Loucy (cell line): ENCODE results near the gene EDIL3.

Experiments used
- H2AFZ ChIP-seq: fragments of 200-600 bp; sonication (generic); 2 replicates; pipeline ENCODE4 v1.6.0; 2016; ENCODE audit warnings: antibody characterized with exemption, mild to moderate bottlenecking, low read length, moderate library complexity
- H3F3A ChIP-seq: fragments of 200-600 bp; 2 replicates; pipeline ENCODE4 v1.6.0; 2016; ENCODE audit warnings: antibody characterized with exemption, low read depth, mild to moderate bottlenecking
- H3K27me3 ChIP-seq: fragments of 200-600 bp; sonication (generic); 2 replicates; pipeline ENCODE4 v1.6.1; 2014; ENCODE audit warnings: low read length, mild to moderate bottlenecking; ENCODE audit not compliant: insufficient read depth, poor library complexity, severe bottlenecking
- H3K36me3 ChIP-seq: fragments of 200-600 bp; sonication (generic); 2 replicates; pipeline ENCODE4 v1.6.1; 2016; ENCODE audit warnings: low read length; ENCODE audit not compliant: insufficient read depth
- H3K4me1 ChIP-seq: fragments of 200-600 bp; sonication (generic); 2 replicates; pipeline ENCODE4 v1.5.1; 2014; ENCODE audit warnings: low read length, mild to moderate bottlenecking; ENCODE audit not compliant: insufficient read depth, poor library complexity, severe bottlenecking
- H3K4me2 ChIP-seq: fragments of 200-600 bp; sonication (generic); 2 replicates; pipeline ENCODE4 v1.6.0; 2014; ENCODE audit warnings: antibody characterized with exemption, low read length, low read depth, mild to moderate bottlenecking; ENCODE audit not compliant: poor library complexity, severe bottlenecking
- H3K4me3 ChIP-seq: fragments of 200-600 bp; sonication (generic); 2 replicates; pipeline ENCODE4 v1.5.1; 2014; ENCODE audit warnings: low read length, mild to moderate bottlenecking, mixed read lengths; ENCODE audit not compliant: poor library complexity, severe bottlenecking
- H3K79me2 ChIP-seq: fragments of 200-600 bp; sonication (generic); 2 replicates; pipeline ENCODE4 v1.6.1; 2014; ENCODE audit warnings: low read length; ENCODE audit not compliant: insufficient read depth
- H3K9ac ChIP-seq: fragments of 200-600 bp; sonication (generic); 2 replicates; pipeline ENCODE4 v1.6.0; 2014; ENCODE audit warnings: mild to moderate bottlenecking, low read depth, low read length, moderate library complexity; ENCODE audit not compliant: poor library complexity, severe bottlenecking
- H3K9me2 ChIP-seq: fragments of 200-600 bp; sonication (generic); replicated peaks from 2 replicates; pipeline ENCODE4 v1.6.1; 2016; ENCODE audit warnings: low read depth, low read length, mixed read lengths
- H3K9me3 ChIP-seq: fragments of 200-600 bp; sonication (generic); 2 replicates; pipeline ENCODE4 v1.6.1; 2014; ENCODE audit warnings: mild to moderate bottlenecking, antibody characterized with exemption, low read length, low read depth; ENCODE audit not compliant: insufficient read depth
- H4K20me1 ChIP-seq: fragments of 200-600 bp; sonication (generic); 2 replicates; pipeline ENCODE4 v1.6.0; 2014; ENCODE audit warnings: antibody characterized with exemption, low read length, mild to moderate bottlenecking; ENCODE audit not compliant: insufficient read depth, poor library complexity, severe bottlenecking
- EZH2phosphoT487 ChIP-seq: fragments of 200-600 bp; IDR thresholded peaks from 2 replicates; pipeline ENCODE4 v1.6.1; 2018; ENCODE audit warnings: antibody characterized with exemption, mild to moderate bottlenecking, moderate library complexity, borderline replicate concordance
- TF ChIP-seq, protein P1 (sequence below): fragments of 200-600 bp; sonication (generic); conservative IDR thresholded peaks from 2 replicates; pipeline ENCODE4 v1.5.1; 2014; ENCODE audit warnings: mild to moderate bottlenecking, antibody characterized with exemption, low read length

Gene EDIL3

DNA sequence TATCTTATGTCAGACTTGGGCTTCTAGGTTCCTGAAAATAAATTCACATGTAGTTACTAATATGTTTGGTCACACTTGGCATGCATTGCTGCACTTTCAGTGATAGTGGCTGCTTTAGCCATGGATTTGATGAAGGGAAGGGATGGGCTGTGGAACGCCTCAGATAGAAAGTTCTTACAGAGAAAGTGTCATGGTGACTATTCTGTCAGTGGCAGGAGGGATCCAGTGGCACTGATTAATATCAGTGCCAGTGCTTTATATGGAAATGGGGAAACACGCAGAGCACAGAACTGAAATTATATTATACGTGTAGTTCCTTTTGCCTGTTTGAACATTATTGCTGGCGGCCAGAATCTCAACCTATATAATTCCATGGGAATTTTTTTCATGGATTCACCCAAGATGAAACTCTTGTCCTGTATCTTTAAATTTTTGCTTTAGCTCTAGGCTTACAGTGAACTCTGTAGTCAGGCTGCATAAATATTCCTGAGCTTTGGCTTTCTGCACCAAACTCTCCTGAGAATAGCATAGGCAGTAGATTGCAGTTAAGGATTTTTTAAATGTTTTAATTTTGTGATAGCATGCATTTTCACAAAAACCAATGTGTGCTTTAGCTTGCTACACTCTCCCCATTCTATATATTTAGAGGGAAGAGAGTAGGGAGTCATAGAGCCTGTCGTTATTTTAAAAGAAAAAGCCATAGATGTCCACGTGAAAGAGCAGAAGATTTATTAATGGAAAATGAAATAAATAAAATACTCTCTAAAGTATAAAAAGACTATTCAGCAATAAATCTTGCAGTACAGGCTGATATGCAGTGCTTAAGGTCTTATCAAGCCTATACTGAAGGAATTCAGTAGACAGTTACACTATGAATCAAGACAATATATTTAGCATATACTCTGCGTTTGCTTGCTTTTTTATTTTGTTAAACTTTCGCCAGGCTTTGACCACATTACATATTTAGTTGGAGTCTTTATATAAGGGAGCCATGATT is 98.7 kb downstream of the EDIL3 start:
- Histone ChIP-seq H3K4me1 (peaks cover 22% of the 10 kb centered on the region), H3K36me3 (no peaks in the 10 kb centered on the region), H3K4me2 (no peak overlapping the region), H3K9me3 (no peaks in the 10 kb centered on the region), H3K79me2 (no peaks in the 10 kb centered on the region), H4K20me1 (no peaks in the 10 kb centered on the region), H3K4me3 (no peak overlapping the region), H3K9me2 (no peaks in the 10 kb centered on the region), H2AFZ (no peak overlapping the region), H3K9ac (no peak overlapping the region), H3K27me3 (no peaks in the 10 kb centered on the region), H3F3A (no peaks in the 10 kb centered on the region)
- TF ChIP-seq EZH2phosphoT487: no peak
- TF ChIP-seq, protein P1, sequence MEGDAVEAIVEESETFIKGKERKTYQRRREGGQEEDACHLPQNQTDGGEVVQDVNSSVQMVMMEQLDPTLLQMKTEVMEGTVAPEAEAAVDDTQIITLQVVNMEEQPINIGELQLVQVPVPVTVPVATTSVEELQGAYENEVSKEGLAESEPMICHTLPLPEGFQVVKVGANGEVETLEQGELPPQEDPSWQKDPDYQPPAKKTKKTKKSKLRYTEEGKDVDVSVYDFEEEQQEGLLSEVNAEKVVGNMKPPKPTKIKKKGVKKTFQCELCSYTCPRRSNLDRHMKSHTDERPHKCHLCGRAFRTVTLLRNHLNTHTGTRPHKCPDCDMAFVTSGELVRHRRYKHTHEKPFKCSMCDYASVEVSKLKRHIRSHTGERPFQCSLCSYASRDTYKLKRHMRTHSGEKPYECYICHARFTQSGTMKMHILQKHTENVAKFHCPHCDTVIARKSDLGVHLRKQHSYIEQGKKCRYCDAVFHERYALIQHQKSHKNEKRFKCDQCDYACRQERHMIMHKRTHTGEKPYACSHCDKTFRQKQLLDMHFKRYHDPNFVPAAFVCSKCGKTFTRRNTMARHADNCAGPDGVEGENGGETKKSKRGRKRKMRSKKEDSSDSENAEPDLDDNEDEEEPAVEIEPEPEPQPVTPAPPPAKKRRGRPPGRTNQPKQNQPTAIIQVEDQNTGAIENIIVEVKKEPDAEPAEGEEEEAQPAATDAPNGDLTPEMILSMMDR: no peak

DNA sequence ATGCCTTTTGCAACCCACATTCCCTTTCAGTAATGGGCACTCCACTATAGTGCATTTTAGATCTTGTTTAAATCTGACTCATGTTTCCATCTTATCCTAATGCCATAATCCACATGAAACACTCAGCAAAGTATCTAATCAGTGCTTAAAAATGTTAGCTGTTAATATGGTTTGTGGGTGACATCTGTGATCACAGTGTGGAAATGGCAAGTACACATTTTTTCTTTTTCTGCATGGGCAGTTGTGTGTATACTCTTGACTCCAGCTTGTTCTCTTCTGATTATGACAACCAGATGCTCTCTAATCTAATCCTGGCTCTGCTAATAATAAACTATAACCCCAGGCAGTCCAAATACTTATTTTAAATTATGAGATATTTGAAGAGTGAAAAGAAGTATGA is 103.3 kb downstream of the EDIL3 start:
- TF ChIP-seq, protein P1: no peak
- TF ChIP-seq EZH2phosphoT487: no peak
- Histone ChIP-seq H3K9me2 (no peaks in the 10 kb centered on the region), H3K79me2 (no peaks in the 10 kb centered on the region), H3K9me3 (no peaks in the 10 kb centered on the region), H3K9ac (no peak overlapping the region), H3K4me2 (no peak overlapping the region), H3K36me3 (no peaks in the 10 kb centered on the region), H4K20me1 (no peaks in the 10 kb centered on the region), H3K27me3 (no peaks in the 10 kb centered on the region), H3F3A (no peaks in the 10 kb centered on the region), H3K4me1 (no peaks in the 10 kb centered on the region), H3K4me3 (no peak overlapping the region), H2AFZ (no peak overlapping the region)

DNA sequence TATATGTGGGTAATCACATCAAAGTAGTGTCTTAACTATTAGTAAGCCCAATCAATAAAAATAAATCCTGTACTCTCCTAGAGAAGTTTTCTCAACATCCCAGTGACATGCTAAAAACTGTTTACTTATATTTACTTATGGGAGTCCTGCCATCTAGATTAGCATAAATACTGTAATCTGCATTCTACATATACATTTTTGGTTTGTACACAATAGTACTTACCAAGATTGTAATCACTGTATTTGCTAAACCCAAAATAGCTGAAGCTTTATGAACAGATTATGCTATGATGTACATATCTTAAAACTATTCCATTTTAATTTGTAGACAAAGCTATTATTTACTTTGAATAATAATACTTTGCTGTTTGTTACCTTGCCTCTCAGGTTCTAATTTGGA is 105.4 kb downstream of the EDIL3 start:
- Histone ChIP-seq H3K27me3 (no peaks in the 10 kb centered on the region), H3K36me3 (no peaks in the 10 kb centered on the region), H3K9me2 (no peaks in the 10 kb centered on the region), H3K9ac (no peak overlapping the region), H4K20me1 (no peaks in the 10 kb centered on the region), H3K79me2 (no peaks in the 10 kb centered on the region), H3F3A (no peaks in the 10 kb centered on the region), H2AFZ (no peak overlapping the region), H3K4me3 (no peak overlapping the region), H3K9me3 (no peaks in the 10 kb centered on the region), H3K4me2 (no peak overlapping the region), H3K4me1 (no peaks in the 10 kb centered on the region)
- TF ChIP-seq, protein P1: no peak
- TF ChIP-seq EZH2phosphoT487: no peak
